Right cardiac atrium (tissue), 5 donors: ENCODE data around the gene GBP3. TPM values are rescaled to one million over a fixed set of nuclear protein-coding genes. Genes with fewer than 3 reads are reported as not detected.
A peak's percentile ranks its signal among the peaks of the same experiment; 100 is the strongest.
"Not testable (repeated sequence)": the region's sequence is repeated elsewhere in the genome, so short reads cannot be mapped to it uniquely, and the experiment has no call there.

Experiments
- ATAC-seq, 2 donors: fragments of 200-7000 bp; cut with Tn5 transposase; one replicate each; pipeline versions ENCODE4 v1.8.0 to v1.9.1; 2020; ENCODE audit warnings: moderate library complexity in 2 of 2, mild to moderate bottlenecking in 1 of 2
- DNase-seq, 3 donors: peaks; one replicate each; pipeline ENCODE4 v3.0.0-alpha.2; 2020
- H3K27ac ChIP-seq: one replicate; pipeline ENCODE4 v1.5.1; 2013; ENCODE audit warnings: mild to moderate bottlenecking, low read length, control low read depth, moderate library complexity
- H3K27me3 ChIP-seq: one replicate; pipeline ENCODE4 v1.6.1; 2013; ENCODE audit not compliant: control insufficient read depth, insufficient read depth
- H3K4me1 ChIP-seq: one replicate; pipeline ENCODE4 v1.6.1; 2013; ENCODE audit warnings: low read length; ENCODE audit not compliant: control insufficient read depth, insufficient read depth
- H3K4me3 ChIP-seq: one replicate; pipeline ENCODE4 v1.5.1; 2013; ENCODE audit warnings: low read length, control low read depth
- H3K9me3 ChIP-seq: one replicate; pipeline ENCODE4 v1.6.1; 2013; ENCODE audit warnings: low read length; ENCODE audit not compliant: control insufficient read depth
- WGBS: extraction: QIAGEN DNeasy Blood & Tissue Kit; methylation state at CpG from one replicate; pipeline ENCODE4 v1.1.7; 2013; 5-methylcytosine and 5-hydroxymethylcytosine counted together
- intact Hi-C, 4 donors: fragments of 100-400 bp; cut with DNase I; formaldehyde crosslinking; loops; one replicate each; pipeline versions ENCODE4 v1.11.0 to v1.14.0; 2022 to 2023
- polyA plus RNA-seq: library from polyadenylated mRNA; stranded (reverse); fragments of 200-250 nt; gene quantifications from one replicate; pipeline ENCODE4 v1.2.3, GENCODE V29; 2013
- total RNA-seq, 4 donors: library from RNA; stranded (reverse); fragmentation: NEBNext Ultra II Directional; extraction: Animal tissue kit (Norgen Biotek cat#: 25700); gene quantifications; one replicate each; pipeline ENCODE4 v1.2.1, GENCODE V29; 2021
- donor health status: healthy with polysubstance abuse.
- donor health status: DM: no; HTN: yes; CAD: no.
- donor health status: DM: no; HTN: no; CAD: no.
- donor health status: DM: no; HTN: yes; CAD: no; lungs with severe emphysema.
- donor health status: DM: yes; HTN: yes; CAD: no.

GBP3 gene
- total and polyA plus RNA-seq, 5 donors, result 3.5 to 10.3 (median 7.7) TPM

DNA sequence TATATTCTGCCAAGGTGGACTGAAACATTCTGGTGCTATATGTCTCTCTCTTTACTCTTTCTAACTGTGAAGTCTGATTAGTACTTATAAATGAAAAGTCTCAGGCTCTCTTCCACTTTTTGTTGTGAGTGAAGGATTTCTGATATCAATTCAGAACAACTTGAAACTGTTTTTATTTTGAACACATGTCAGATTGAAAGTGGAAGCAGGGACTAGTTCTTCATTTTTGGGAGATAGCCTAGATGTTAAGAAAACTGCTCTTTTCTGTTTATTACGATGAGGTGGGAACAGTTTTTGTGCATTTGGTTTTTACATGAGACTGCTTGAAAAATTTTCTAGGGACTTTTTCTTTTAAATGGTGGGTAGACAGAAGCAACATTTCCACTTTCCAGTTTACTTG is 14.5 kb upstream of the GBP3 start:
- no peak for ATAC-seq
- WGBS, result 84% methylated on average over 1 of the region's 1 CpG
- Histone ChIP-seq H3K27me3 (no peaks in the 10 kb centered on the region), H3K27ac (no peak overlapping the region), H3K9me3 (no peaks in the 10 kb centered on the region), H3K4me3 (no peak overlapping the region), H3K4me1 (no peaks in the 10 kb centered on the region)
- intact Hi-C loops, result no loop called here
- no peak for DNase-seq

DNA sequence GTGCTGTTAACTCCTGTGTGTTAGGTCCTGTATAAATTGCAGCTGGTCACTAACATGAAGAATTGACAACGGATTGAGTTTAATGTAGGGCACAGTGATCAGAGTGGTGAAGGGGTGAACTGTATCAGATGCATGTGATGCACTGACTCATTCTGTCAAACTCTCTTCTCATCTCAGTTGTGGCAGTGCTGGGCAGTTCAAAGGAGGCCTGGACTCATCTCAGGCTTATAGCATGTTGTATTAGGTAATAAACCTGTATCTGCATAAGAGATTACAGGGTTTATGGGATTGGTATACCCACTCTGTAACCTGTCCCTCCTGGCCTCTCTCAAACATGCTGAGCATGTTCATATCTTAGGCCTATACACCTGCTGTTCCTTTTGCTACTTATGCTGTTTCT is 12.4 kb upstream of the GBP3 start:
- Histone ChIP-seq H3K9me3 (no peaks in the 10 kb centered on the region), H3K27me3 (no peaks in the 10 kb centered on the region), H3K4me3 (no peak overlapping the region), H3K4me1 (no peaks in the 10 kb centered on the region), H3K27ac (no peak overlapping the region)
- 90% methylated on average over 1 of the region's 1 CpG for WGBS
- DNase-seq (no peak), ATAC-seq (no peak)
- intact Hi-C loops, result no loop called here

DNA sequence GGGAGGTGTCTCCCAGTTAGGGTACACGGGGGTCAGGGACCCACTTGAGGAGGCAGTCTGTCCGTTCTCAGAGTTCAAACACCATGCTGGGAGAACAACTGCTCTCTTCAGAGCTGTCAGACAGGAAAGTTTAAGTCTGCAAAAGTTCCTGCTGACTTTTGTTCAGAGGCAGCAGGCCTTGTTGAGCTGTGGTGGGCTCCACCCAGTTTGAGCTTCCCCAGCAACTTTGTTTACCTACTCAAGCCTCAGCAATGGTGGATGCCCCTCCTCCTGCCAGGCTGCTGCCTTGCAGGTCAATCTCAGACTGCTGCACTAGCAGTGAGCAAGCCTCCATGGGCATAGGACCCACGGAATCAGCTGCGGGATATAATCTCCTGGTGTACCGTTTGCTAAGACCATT is 11.3 kb upstream of the GBP3 start:
- DNase-seq, ATAC-seq, H3K27ac ChIP-seq, H3K4me3 ChIP-seq, H3K4me1 ChIP-seq, H3K9me3 ChIP-seq, H3K27me3 ChIP-seq, intact Hi-C loops: not testable (repeated sequence)
- 89% methylated on average over 5 of the region's 5 CpGs for WGBS

DNA sequence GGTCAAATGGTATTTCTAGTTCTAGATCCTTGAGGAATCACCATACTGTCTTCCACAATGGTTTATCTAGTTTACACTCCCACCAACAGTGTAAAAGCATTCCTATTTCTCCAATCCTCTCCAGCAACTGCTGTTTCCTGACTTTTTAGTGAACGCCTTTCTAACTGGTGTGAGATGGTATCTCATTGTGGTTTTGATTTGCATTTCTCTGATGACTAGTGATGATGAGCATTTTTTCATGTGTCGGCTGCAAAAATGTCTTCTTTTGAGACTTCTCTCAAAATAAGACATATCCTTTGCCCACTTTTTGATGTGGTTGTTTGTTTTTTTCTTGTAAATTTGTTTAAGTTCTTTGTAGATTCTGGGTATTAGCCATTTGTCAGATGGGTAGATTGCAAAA is 6.4 kb upstream of the GBP3 start:
- 88% methylated on average over 2 of the region's 2 CpGs for WGBS
- intact Hi-C loops, H3K9me3 ChIP-seq, H3K27ac ChIP-seq, H3K4me1 ChIP-seq, ATAC-seq, DNase-seq, H3K27me3 ChIP-seq, H3K4me3 ChIP-seq: not testable (repeated sequence)

DNA sequence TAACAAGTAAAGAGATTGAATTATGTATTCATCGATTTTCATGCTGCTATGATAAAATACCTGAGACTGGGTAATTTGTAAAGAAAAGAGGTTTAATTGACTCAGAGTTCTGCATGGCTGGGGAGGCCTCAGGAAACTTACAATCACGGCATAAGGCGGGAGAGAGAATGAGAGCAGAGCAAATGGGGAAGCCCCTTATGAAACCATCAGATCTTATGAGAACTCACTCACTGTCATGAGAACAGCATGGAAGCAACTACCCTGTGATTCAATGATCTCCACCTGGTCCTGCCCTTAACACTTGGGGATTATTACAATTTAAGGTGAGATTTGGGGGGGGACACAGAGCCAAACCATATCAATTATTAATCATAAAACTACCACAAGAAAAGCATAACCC is 3.3 kb upstream of the GBP3 start:
- Histone ChIP-seq H3K4me1 (peaks cover 2% of the 10 kb centered on the region), H3K27ac (no peak overlapping the region), H3K27me3 (no peaks in the 10 kb centered on the region), H3K4me3 (no peak overlapping the region), H3K9me3 (no peaks in the 10 kb centered on the region)
- intact Hi-C loops, result no loop called here
- DNase-seq, result no peak
- 94% methylated on average over 3 of the region's 3 CpGs for WGBS
- ATAC-seq, result no peak

DNA sequence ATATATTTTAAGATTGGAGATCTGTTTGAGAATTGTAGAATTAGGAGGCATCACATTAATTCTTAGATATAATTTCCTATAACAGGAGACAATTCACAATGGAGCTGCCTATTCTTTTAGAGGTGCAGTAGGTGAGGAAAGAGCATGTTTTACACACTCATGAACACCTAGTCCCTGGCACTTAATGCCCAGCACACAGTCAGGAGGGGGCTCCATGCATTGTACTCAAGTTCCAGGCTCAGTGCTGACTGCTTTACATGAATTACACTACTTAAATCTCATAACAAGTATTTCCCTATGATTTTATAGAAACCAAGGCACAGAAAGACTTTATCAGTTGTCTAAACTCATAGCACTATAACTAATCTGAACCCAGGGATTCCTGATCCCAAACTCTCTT is 360 bp upstream of the GBP3 start:
- H3K9me3 ChIP-seq, result no peaks in the 10 kb centered on the region
- H3K27me3 ChIP-seq, result no peaks in the 10 kb centered on the region
- H3K4me1 ChIP-seq, result peaks cover 6% of the 10 kb centered on the region
- peak overlapping the region; percentile 99 for H3K27ac ChIP-seq
- DNase-seq (no peak), ATAC-seq (no peak)
- peak overlapping the region; percentile 98 for H3K4me3 ChIP-seq
- intact Hi-C loops, result no loop called here

DNA sequence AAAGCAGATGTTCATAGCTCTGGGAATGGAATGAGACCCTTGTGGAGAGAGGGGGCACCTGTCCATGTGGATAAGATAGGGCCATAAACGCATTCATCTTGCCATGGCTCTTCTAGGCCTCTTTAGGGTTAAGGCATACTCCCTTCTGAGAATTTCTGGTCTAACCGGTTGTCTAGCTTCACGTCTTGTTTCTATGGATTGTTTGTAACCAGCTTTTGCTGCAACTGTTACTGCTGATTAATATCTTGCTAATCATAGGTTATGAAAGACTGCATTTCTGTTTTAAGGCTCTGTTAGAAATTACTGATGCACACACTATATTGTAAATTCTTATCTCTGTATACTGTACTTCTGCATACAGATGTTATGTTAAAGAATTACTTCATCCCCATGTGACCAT is 4.3 kb downstream of the GBP3 start:
- H3K27ac ChIP-seq, intact Hi-C loops, H3K4me1 ChIP-seq, ATAC-seq, H3K9me3 ChIP-seq, H3K4me3 ChIP-seq, DNase-seq, H3K27me3 ChIP-seq: not testable (repeated sequence)
- 68% methylated on average over 3 of the region's 3 CpGs for WGBS

DNA sequence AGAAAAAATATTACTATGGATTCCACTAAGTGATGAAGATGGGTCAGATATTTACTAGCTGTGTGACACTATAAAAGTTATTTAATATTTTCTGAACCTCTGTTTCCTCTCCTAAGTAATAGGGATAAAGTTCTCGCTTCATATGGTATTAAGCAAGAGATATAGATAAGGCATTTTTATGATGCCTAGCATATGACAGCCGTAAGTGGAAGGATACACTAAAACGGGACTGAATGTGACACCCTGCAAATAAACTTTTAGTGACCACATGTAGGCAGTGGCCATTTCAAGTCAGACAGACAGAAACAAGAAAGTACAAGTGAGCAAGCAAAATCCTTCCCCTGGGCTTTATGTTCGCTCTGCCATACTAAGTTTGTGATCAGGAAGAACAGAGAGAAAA is 14.2 kb downstream of the GBP3 start:
- H3K4me3 ChIP-seq, result no peak overlapping the region
- H3K9me3 ChIP-seq, result no peaks in the 10 kb centered on the region
- ATAC-seq, result no peak
- no peaks in the 10 kb centered on the region for H3K27me3 ChIP-seq
- no peaks in the 10 kb centered on the region for H3K4me1 ChIP-seq
- WGBS, result 78% methylated on average over 4 of the region's 4 CpGs
- H3K27ac ChIP-seq, result no peak overlapping the region
- intact Hi-C loops, result loop anchor here in 1 of 4 donors (10.0 kb wide), 1 partner anchor 356 kb away; the partner anchor contains the start of gene GBP6
- DNase-seq, result no peak

DNA sequence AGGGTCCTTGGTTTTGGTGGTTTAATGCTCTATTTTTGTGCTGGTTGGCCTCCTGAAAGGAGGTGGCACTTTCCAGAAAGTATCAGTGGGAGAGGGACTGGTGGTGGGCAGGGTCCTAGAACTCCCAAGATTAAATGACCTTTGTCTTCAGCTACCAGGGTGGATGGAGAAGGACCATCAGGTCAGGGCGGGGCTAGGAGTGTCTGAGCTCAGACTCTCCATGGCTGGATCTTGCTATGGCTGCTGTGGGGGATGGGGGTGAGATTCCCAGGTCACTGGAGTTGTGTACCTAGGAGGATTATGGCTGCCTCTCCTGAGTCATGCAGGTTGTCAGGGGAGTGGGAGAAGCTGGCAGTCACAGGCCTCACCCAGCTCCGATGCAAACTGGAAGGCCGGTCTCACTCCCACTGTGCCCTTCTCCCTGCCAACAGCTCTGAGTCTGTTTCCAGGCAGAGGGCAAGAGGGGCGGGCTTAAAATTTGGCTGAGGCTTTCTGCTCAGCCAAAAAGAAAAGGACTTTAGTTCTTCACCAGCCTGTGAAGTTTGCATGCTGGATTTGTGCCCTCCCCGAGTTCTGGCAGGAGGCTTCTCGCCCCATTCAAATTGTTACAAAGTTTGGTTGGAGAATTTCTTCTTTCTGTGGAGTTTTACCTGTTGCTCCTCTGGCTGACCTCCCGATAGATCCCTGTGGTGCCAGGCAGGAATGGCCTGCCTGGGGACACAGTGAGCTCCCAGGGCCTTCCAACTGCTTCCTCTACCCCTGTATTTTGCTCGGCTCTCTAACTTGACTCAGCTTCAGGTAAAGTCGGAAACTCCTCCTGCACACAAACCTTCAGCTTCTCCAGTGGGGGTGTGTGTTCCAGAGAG is 17.1 kb downstream of the GBP3 start:
- H3K4me1 ChIP-seq, result no peaks in the 10 kb centered on the region
- WGBS, result 89% methylated on average over 9 of the region's 9 CpGs
- intact Hi-C loops, result loop anchor here in 1 of 4 donors (10.0 kb wide), 1 partner anchor 359 kb away; the partner anchor contains the start of gene GBP6
- no peaks in the 10 kb centered on the region for H3K27me3 ChIP-seq
- H3K4me3 ChIP-seq, result no peak overlapping the region
- no peak for DNase-seq
- H3K9me3 ChIP-seq, result no peaks in the 10 kb centered on the region
- no peak overlapping the region for H3K27ac ChIP-seq
- ATAC-seq, result no peak

DNA sequence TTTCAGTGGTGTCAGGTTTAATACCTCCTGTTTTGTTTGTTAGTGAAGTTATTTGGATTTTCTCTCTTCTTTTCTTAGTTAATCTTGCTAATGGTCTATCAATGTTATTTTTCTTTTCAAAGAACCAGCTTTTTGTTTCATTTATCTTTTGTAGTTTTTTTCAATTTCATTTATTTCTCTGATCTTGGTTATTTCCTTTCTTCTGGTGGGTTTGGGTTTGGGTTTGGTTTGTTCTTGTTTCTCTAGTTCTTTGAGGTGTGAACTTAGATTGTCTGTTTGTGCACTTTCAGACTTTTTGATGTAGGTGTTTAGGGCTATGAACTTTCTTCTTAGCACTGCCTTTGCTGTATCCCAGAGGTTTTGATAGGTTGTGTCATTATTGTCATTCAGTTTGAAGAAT is 20.5 kb downstream of the GBP3 start:
- DNase-seq, H3K27me3 ChIP-seq, ATAC-seq, H3K4me3 ChIP-seq, H3K9me3 ChIP-seq, H3K4me1 ChIP-seq, H3K27ac ChIP-seq: not testable (repeated sequence)
- intact Hi-C loops, result loop anchor here in 1 of 4 donors (10.0 kb wide), 1 partner anchor 363 kb away; the partner anchor contains the start of gene GBP6

DNA sequence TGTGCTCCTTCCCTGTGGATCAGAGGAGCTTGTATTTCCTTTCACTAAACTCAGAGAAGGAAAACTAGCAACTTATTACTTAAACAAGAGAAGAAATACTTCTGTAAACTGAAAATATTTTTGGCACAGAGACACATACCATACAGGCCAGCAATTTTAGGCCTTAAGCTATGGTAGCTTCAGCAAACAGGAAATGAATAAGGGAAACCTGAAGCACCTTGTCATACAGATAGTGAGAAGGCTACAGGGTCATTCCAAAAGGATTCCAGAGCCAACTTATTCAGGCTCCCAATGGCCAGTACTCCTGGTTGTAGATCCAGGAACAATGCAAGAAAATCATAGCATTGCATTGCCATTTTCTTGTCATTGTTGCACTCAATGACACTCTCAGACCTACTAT is 21.2 kb downstream of the GBP3 start:
- no peaks in the 10 kb centered on the region for H3K4me1 ChIP-seq
- ATAC-seq, result no peak
- no peaks in the 10 kb centered on the region for H3K9me3 ChIP-seq
- H3K27me3 ChIP-seq, result no peaks in the 10 kb centered on the region
- no peak for DNase-seq
- H3K4me3 ChIP-seq, result no peak overlapping the region
- no peak overlapping the region for H3K27ac ChIP-seq
- intact Hi-C loops, result loop anchor here in 1 of 4 donors (10.0 kb wide), 1 partner anchor 363 kb away; the partner anchor contains the start of gene GBP6
